Subcutaneous adipose tissue (tissue), 4 donors: Measurements from ENCODE around the gene ZC3H7A. TPM values are rescaled to one million over a fixed set of nuclear protein-coding genes. Genes with fewer than 3 reads are reported as not detected.

Source experiments
- CTCF ChIP-seq: fragments of 450-650 bp; IDR thresholded peaks from one replicate; pipeline ENCODE4 v1.5.1; 2016; ENCODE audit warnings: low read depth, mild to moderate bottlenecking, control low read depth, antibody characterized with exemption, moderate library complexity
- small RNA-seq: library from RNA; depleted of rRNA; stranded (forward); fragments of <200 nt; gene quantifications from one replicate; pipeline ENCODE3, GENCODE V24; 2016
- total RNA-seq, 4 donors: library from RNA; depleted of rRNA; stranded (reverse); fragments of >200 nt; gene quantifications; one replicate each; pipeline ENCODE4 v1.1.0, GENCODE V29; 2016

The ZC3H7A gene
- total RNA-seq, 4 donors from 2014 or later: 68.5 to 100 (median 94.7) TPM

GRCh38 chr16:11711662-11712061 is 85.4 kb downstream of the ZC3H7A start:
- TF ChIP-seq CTCF: no peak

DNA sequence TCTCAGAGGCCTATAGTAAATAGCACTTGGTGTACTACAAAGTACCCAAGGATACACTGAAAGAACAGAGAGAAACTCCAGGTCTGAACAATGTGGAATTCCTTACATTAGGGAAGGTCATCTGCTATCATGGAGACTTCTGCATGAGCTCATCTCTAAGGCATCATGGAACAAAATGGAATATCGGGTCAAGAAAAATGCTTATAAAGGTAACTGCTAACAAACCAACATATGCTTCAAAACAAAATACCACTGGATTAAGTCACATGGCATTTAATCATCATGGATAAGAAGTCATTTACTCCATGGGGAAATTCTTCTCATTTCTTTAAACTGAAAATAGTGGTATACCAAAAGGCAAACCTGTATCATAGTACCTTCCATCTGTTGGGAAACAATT is 88.6 kb downstream of the ZC3H7A start:
- no peak for TF ChIP-seq CTCF

GRCh38 chr16:11707679-11708197 is 89.3 kb downstream of the ZC3H7A start:
- TF ChIP-seq CTCF: no peak

- TF ChIP-seq CTCF: no peak
Observed at GRCh38 chr16:11706180-11706742, 90.8 kb downstream of the ZC3H7A start.

DNA sequence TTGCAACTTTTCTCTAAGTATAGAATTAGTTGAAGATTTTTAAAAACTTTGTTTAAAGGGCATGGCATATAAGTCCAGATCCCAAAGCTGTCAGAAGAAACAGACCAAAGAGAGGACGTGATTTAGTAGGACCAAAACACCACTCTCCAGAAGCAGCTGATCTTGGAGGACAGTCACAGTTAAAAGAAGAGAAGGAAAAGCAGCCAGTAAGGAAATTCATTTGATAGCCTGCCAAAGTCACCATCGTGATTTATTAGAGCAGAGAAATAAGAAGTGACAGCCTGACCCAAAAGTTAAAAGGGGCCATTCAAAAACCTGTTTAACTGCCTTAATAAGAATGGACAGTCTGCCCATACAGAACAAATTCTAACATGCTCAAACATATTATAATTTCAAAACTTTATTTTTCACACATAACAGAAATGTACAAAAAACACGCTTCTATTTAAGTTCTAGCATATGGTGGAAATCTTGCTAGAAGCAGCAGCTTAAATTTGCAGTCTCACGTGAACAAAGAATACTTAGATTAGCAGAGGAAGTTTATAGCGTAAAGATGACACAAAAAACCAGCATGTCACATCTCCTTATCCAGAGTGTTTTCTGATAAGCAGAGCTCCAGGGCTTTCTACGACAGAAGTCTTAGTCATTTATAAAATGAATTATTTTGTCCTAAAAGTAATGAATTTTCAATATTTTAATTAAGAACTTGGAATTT is 91.6 kb downstream of the ZC3H7A start:
- no peak for TF ChIP-seq CTCF

Small RNA genes lying within 50 kb of the gene (small RNA-seq; reads per million reads assigned to genes)
- gene RF00017: not detected

Other genes starting within 250 kb of the ZC3H7A start
- 10 to 100 TPM; 59.7 to 93.5 (median 64.8) TPM for gene LITAF, start 210.3 kb downstream of the ZC3H7A start, total RNA-seq
- gene SNN, start 128.8 kb downstream of the ZC3H7A start, total RNA-seq: 10 to 100 TPM; 25.4 to 87.6 (median 50.1) TPM
- gene TXNDC11, start 54.4 kb downstream of the ZC3H7A start, total RNA-seq: 10 to 100 TPM; 41.2 to 56.5 (median 49.0) TPM
- gene RSL1D1, start 54.3 kb upstream of the ZC3H7A start, total RNA-seq: 100 to 1,000 TPM; 129 to 249 (median 201) TPM
- gene GSPT1, start 118.7 kb upstream of the ZC3H7A start, total RNA-seq: 100 to 1,000 TPM in 1 of 4 donors, 10 to 100 TPM in 3; 62.6 to 102 (median 77.4) TPM
- 10 to 100 TPM in 2 of 4 donors, 1 to 10 TPM in 2; 4.4 to 13.9 (median 10.8) TPM for gene NPIPB2, start 144.8 kb upstream of the ZC3H7A start, total RNA-seq
- gene TNFRSF17, start 168.0 kb upstream of the ZC3H7A start, total RNA-seq: not detected
- gene SNX29, start 179.5 kb upstream of the ZC3H7A start, total RNA-seq: 10 to 100 TPM; 41.4 to 52.5 (median 44.3) TPM